Amygdala (tissue), 56 donors: ENCODE measurements around the gene CRTC3.
"Not testable (repeated sequence)": the region's sequence is repeated elsewhere in the genome, so short reads cannot be mapped to it uniquely, and the experiment has no call there.

Experiments
- DNase-seq, 56 donors: peaks; one replicate each; lab custom pipeline; 2025; lab: John Stamatoyannopoulos, UW

Gene CRTC3

DNA sequence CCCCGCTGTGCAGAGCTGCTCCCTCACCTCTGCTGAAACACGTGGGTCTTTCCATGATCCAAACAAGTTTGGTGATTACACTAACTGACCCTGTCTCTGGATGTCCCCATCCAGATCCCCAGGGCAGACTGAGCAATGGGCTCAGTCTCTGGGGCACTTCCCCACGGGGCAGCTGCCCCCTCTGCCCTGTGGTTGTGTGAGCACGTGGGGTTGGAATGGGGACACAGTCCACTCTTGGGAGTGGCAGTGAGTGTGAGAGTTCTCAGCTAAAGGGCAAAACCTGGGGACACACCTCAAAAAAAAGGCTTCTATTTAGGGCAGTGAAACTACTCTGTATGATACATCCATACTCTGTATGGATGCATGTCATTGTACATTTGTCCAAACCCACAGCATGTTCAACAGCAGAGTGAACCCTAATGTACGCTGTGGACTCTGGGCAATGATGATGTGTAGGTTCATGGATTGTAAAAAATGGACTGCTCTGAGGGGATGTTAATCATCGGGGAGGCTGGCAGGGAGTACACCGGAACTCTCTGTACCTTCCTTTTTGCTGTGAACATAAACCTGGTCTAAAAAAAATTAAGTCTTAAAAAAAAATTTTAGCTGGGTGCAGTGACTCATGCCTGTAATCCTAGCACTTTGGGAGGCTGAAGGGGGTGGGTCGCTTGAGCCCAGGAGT, 137.5 kb downstream of the CRTC3 start:
- DNase-seq: no peak

DNA sequence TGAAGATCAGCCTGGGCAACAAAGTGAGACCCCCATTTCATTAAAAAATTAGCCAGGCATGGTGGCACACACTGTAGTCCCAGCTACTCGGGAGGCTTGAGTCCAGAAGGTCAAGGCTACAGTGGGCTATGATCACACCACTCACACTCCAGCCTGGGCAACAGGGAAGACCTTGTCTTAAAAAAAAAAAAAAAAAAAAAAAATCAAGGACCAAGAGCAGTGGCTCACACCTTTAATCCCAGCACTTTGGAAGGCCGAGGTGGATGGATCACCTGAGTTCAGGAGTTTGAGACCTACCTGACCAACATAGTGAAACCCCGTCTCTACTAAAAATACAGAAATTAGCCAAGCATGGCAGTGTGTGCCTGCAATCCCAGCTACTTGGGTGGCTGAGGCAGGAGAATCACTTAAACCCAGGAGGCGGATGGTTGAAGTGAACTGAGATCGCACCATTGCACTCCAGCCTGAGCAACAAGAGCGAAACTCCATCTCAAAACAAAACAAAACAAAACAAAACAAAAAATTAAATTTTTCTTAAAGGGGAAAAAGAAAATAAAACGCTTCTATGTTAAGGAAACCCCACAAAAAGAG, 138.1 kb downstream of the CRTC3 start:
- DNase-seq: not testable (repeated sequence)

DNA sequence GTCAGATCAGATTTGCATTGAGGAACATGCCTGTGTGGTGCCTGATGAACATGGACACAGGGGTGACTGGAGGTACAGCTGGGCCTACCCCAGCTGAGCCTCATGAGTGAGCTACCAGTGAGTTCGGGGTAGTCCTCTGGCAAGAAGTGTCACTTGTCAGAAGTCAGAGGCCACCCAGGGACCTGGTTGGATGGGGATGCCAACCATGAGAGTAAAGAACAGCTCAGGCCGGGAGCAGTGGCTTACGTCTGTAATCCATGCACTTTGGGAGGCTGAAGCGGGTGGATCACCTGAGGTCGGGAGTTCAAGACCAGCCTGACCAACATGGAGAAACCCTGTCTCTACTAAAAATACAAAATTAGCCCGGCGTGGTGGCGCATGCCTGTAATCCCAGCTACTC, 140.9 kb downstream of the CRTC3 start:
- not testable (repeated sequence) for DNase-seq

DNA sequence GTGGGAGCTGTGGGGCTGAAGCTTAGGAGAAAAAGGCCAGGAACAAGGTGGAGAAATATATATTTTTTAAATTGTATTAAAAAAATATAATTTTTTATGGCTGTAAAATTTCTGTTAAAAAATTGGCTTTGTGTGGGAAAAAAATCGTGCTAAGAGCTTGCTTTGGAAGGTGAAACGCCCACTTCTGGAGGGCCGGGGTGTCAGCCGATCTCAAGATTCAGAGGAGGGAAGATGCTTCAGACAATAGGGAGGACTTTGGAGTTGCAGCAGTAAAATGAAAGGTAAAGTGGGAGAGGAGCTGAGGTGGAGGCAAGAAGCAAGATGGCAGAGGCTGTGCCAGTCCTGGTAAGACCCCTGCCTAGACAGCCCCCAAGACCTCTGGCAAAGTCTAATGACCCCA, 141.5 kb downstream of the CRTC3 start:
- no peak for DNase-seq

DNA sequence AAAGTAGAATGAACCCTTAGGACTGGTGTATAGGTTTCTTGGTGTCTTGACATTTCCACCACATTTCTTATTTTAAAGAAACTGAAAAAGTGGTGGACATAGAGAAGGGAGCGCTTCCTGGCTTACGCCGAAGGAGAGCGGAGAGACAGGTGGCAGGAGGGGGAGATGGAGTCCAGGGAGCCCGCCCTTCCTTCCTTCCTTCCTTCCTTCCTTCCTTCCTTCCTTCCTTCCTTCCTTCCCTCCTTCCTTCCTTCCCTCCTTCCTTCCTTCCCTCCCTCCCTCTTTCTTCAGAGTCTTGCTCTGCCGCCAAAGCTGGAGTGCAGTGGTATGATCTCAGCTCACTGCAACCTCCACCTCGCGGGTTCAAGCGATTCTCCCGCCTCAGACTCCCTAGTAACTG, 143.6 kb downstream of the CRTC3 start:
- not testable (repeated sequence) for DNase-seq

DNA sequence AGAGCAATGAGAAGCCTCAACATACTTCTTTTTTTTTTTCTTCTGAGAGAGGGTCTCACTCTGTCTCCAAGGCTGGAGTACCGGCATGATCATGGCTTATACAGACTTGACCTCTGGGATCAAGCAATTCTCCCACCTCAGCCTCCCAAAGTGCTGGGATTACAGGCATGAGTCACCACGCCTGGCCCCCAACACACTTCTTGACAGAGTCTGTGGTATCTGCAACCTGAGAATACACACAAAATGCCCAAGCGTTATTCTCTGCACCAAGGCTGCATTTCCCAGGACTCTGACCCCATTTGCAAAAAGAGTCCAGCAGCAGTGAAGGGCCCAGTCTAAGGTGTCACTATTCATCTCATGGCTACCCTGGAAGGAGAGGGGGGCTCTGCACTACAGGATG, 144.8 kb downstream of the CRTC3 start:
- DNase-seq: no peak

DNA sequence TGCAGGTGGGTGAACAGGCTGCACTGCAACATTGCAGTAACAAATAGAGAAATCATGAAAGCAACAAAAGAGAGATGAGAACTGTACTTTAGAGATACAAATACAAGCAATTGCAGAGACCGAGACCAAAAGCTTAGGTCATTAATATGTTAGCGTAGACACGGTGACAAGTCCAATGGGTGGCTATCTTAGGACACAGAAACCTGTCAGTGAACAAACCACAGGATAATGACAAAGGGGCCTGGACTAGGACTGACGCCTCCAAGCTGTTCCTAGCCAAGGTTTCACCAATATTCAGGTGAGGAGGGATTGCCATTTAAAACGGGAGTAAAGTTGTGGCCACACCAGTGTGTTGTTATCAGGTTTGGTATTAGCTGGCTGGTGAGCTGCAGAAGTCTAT, 145.7 kb downstream of the CRTC3 start:
- no peak for DNase-seq

DNA sequence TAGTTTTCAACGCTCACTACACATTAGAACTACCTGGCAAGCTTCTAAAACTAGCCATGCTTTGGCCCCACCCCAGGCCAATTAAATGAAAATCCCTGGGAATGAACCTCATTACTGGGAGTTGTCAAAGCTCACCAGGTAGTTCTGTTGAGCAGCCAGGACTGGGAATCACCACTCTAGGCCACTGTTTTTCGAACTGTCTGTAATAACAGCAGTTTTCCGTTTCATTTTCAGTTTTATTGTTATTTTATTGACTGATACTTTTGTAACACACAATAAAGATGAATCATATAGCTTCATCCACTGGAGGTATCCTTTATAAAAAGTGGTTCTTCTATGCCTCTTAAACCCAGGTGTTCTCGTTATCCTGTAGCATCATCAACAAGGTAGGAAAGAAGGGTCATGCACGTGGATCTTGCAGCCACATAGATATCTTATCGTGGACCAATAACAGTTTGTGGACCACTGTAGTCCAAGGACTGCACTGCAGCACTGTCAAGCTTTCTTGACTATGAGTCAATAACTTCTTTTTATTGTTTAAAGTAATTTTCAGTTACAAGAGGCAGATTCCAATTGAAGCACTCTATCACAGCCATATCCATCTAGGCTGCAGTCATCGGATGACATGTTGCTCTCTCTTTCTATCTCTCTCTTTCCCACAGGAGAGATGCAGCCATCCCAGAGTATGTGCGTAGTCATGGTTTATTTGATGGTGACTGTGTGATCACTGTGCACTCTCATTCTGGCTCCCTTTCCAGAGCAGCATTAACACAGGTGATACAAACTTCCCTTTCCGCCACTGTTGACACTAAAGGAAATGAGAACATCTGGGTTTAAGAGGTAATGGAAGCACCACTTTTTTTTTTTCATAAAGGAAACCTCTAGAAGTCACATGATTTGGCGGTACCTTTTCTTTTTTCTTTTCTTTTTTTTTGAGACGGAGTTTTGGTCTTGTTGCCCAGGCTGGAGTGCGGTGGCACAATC, 148.4 kb downstream of the CRTC3 start:
- DNase-seq: no peak

DNA sequence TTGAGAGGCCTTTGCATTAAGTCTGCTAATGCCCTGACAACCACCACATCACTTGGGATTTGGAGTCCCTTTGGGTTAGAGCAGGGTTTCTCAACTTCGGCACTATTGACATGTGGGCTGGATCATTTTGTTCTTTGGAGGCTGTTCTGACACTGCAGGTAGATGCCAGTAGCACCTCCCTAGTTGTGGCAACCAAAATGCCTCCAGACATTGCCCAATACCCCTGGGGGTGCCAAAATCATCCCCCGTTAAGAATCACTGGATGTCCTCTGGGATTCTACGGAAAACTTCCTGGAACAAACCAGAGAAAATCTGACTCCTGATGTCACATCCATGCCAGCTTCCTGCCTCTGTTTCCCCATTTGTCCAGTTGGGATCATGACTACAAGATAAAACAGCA, 150.2 kb downstream of the CRTC3 start:
- no peak for DNase-seq

DNA sequence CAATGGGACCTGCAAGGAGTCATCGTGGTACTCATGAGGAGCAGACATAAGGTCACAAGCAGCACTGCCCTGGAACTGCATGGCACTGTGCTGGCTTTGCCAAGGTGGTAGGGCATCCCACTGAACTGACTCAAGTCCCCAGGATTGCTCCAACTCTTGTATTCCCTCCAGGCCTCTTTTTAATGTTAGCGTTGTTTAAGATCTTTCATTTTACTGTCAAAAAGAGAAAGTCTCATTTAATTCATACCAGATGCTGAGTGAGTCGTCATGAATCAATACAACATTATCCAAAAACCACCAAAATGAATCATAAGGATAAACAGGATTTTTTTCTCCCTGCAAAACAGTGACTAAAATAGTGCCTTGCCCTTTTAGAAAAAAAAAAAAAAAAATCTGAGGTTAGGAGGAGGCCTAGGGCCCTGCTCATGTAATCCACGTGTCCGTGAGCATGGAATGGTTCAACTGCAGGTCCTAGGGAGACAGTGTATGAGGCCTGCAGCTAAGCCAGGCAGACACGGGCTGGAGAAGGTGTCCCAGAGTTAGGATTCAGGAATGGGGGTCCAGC, 150.7 kb downstream of the CRTC3 start:
- no peak for DNase-seq

DNA sequence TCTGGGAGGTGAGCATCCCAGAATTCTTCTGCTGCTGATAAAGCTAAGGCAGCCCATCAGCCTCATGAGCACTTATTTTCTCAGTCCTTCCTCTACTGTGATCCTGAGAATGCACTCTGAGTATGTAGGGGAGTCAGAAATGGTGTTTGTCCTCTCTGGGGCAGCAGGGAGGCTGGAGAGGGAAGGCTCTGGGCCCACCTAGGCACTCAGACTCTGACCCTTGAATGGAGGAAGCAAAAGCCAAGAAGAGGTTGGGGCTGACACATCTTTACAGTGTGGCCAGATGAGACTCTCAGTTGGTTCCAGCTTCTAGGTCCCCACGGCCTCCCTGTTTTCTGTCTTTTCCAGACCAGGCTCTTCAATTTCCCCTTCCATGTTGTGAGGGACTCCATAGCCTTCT, 151.3 kb downstream of the CRTC3 start:
- DNase-seq: no peak

DNA sequence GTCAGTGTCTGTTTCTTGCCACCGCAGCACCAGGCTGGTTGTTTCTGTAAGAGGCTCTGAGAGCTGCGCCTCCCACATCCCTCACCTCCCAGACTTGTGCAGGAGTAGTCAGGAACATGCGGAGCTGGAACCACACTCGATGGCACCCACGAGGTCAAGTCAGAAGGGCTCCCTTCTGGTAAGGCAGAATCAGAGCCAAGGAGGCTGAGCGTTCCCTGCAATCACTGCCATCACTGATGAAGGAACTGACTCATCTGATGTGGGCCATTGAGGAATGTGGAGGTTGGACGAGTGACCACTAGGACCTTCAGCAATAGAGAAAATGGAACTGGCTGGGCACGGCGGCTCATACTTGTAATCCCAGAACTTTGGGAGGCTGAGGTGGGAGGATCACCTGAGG, 151.8 kb downstream of the CRTC3 start:
- DNase-seq: no peak

DNA sequence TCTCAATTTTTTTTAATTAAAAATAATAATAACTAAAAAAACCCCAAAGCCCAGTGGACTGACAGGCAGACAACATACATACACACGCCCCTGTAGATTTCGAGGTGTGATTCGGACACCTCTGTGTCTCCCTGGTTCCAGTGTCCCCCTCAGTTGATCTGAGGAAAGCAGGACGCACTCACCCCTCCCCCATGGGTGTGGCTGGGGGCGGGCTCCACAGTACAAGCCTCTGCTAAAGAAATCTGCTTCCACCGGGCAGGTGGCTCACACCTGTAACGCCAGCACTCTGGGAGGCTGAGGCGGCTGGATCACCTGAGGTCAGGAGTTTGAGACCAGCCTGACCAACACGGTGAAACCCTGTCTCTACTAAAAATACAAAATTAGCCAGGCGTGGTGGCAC, 153.6 kb downstream of the CRTC3 start:
- no peak for DNase-seq

DNA sequence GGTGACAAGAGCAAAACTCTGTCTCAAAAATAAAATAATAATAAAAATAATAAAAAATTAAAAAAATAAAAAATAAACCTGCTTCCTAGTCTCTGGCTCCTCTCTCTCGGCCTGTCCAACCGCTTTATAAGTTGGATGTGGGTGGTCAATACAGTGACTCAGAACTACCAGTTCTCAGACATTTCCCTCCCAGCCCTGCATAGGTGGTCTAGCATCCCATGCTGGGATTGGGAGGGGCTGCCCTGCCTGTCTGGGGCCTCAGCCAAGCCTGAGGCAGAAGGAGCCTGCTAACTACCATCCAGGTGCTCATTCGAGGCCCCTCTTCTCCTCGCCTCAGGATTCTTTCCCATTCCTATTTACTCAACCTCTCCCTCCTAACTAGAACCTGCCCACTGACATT, 154.2 kb downstream of the CRTC3 start:
- DNase-seq: no peak

DNA sequence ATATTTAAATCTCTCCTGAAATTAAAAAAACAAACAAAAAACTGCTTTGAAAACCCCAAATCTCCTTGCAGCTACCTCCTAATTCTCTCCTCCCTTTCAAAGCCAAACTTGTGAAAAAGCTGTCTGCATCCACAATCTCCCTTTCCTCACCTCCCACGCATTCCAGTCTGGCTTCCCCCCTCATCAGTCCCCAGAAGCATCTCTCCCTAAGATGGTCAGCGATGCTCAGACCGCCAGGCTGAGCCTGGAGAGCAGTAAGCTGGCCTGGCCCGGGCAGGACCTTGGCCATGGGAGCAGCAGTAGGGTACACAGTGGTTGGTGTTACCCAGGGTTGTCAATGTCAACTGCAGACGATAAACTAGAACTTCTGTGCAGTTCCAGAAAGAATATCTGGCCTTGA, 154.6 kb downstream of the CRTC3 start:
- DNase-seq: peak in 2 of 56 donors; percentile 5 to 28

DNA sequence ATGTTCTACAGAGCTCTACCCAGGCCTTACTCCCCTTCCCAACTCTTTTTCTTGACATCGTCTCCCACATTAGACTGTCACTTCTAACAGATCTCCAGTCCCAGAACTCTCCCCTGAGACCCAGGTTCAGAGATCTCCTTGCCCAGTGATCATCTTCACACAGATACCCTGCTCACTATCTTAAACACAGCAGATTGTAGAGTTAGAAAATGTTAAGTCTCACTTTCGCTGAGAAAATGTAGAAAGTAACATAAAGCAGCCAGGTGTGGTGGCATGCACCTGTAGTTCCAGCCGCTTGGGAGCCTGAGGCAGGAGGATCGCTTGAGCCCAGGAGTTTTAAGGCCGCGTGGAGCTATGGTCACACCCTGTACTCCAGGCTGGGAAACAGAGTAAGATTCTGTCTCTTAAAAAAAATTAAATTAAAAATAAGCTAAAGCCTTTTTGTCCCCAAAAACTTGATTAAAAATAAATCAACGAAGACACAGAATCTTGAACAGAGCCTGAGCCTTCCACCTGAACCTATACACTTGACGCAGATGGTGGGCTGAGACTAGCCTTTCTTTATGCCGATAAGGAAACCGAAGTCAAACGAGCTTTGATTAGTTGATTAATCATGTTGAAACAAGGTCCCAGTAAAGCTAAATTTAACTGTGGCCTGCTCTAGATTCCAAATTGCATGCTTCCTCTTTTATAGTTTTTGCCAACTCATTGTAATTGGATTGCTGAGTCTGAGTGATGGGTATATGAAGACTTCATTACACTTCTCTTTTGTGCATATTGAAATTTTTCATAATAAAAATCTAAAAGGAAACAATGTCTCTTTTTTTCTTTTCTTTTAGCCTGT, 156.1 kb downstream of the CRTC3 start:
- no peak for DNase-seq

DNA sequence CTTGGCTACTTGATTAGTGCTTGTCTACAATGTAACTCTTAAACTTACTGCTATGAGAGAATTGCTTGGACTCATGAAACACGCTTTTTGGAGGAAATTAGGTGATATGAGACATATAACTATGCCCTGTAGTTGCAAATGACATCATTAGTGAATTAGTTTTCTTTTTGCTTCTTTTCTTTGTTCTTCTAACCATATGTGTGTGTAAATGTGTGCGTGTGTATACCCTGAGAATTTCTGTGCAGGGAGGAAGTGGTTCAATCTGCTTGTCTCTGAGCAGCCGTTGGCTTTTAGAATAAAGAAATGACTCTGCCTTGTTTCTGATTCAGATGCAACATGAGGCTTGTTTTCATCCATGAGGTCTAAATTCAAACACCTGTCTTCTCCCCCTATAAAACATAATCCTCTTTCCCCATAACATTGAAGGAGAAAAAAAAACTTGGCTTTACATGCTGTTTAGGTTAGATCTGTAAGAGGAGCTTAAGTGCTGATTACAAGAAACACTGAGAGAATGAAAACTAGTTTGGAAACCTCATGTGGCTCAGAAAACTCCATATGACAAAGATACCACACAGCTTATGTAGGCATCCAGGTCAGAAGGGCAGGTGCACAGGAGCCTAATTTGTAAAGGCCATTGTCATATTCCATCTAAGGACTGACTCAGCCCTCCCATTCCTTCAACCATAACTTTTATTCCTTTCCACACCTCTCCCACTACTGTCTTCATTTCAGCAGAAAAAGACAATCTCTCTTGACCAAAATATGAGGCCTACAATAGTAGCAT, 156.9 kb downstream of the CRTC3 start:
- no peak for DNase-seq

DNA sequence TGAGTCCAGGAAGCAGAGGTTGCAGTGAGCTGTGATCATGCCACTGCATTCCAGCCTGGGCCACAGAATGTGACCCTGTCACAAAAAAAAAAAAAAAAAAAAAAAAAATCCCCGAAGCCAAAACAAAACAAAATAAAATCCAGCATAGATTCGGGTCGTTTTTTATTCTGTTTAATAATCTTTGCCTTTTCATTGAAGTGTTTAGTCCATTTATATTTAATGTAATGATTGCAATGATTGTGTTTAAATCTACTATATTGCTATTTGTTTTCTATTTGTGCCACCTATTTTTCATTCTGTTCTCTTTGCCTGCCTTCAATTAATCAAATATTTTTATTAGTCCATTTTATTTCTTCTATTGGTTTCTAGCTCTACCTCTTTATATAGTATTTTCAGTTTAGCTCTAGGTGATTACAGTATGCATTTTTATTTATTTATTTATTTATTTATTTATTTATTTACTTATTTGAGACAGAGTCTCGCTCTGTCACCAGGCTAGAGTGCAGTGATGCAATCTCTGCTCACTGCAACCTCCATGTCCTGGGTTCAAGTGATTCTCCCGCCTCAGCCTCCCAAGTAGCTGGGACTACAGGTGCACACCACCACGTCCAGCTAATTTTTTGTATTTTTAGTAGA, 159.7 kb downstream of the CRTC3 start:
- not testable (repeated sequence) for DNase-seq

DNA sequence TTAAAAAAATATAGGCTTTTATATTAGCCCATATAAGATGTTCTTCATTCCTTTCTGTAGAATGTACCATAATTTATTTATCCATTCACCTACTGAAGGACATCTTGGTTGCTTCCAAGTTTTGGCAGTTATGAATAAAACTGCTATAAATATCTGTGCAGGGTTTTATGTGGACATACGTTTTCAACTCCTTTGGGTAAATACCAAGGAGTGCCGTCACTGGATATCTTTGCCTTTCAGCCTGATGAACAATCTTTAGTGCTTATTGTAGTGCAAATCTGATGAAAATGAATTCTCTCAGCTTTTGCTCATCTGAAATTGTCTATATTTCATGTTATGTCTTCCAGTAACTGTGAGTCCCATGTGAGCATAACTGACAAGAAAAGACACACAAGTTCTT, 160.9 kb downstream of the CRTC3 start:
- DNase-seq: no peak
